Measurements from ENCODE around the gene GRK2. TPM values are rescaled to one million over a fixed set of nuclear protein-coding genes. Genes with fewer than 3 reads are reported as not detected.

GRK2 gene
- total RNA-seq, 1 donor: 185 TPM

- peaks cover 100% of the 10 kb centered on the region for H3K4me1 ChIP-seq (ENCODE audit: insufficient read depth, low read length)
- H3K9me3 ChIP-seq (ENCODE audit: low read depth, low read length): no peaks in the 10 kb centered on the region
- H3K4me3 ChIP-seq (ENCODE audit: low read length): peak overlapping the region; percentile 2
- H3K27me3 ChIP-seq (ENCODE audit: insufficient read depth, low read length): no peaks in the 10 kb centered on the region
These were observed 6.3 kb downstream of the GRK2 start for GRCh38 chr11:67272327-67273259.

- H3K27me3 ChIP-seq (ENCODE audit: insufficient read depth, low read length): no peaks in the 10 kb centered on the region
- H3K4me1 ChIP-seq (ENCODE audit: insufficient read depth, low read length): peaks cover 100% of the 10 kb centered on the region
- no peaks in the 10 kb centered on the region for H3K9me3 ChIP-seq (ENCODE audit: low read depth, low read length)
- H3K4me3 ChIP-seq (ENCODE audit: low read length): no peak overlapping the region
These were observed 7.2 kb downstream of the GRK2 start for GRCh38 chr11:67273260-67273990.

GRCh38 chr11:67274768-67275605, 8.7 kb downstream of the GRK2 start:
- Histone ChIP-seq H3K27me3 (ENCODE audit: insufficient read depth, low read length) (no peaks in the 10 kb centered on the region), H3K4me3 (ENCODE audit: low read length) (no peak overlapping the region), H3K9me3 (ENCODE audit: low read depth, low read length) (no peaks in the 10 kb centered on the region), H3K4me1 (ENCODE audit: insufficient read depth, low read length) (peaks cover 100% of the 10 kb centered on the region)

- H3K4me1 ChIP-seq (ENCODE audit: insufficient read depth, low read length): peaks cover 100% of the 10 kb centered on the region
- no peak overlapping the region for H3K4me3 ChIP-seq (ENCODE audit: low read length)
- H3K27me3 ChIP-seq (ENCODE audit: insufficient read depth, low read length): no peaks in the 10 kb centered on the region
- H3K9me3 ChIP-seq (ENCODE audit: low read depth, low read length): no peaks in the 10 kb centered on the region
These were observed 9.5 kb downstream of the GRK2 start for GRCh38 chr11:67275606-67276409.

DNA sequence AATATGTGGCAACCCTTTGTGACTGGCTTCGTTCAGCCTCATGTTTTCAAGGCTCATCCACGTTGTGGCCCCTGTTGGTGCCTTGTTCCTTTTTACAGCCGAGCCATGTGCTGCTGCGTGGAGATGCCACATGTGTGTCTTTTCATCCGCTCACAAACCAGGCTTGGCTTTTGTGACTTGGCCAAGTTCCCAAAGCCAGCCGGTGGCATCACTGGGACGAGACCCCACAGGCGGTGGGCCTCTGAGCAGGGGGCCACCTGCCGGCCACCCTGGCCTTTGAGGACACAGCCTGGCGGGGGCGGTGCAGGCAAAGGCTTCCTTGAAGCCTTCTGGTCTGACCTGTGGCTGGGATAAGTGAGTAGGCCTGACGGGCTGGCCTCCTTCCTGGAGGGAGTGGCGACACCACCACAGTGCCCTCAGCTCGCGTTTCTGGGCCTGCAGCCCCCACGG, 10.5 kb downstream of the GRK2 start:
- Histone ChIP-seq H3K27me3 (ENCODE audit: insufficient read depth, low read length) (no peaks in the 10 kb centered on the region), H3K4me3 (ENCODE audit: low read length) (no peak overlapping the region), H3K4me1 (ENCODE audit: insufficient read depth, low read length) (peaks cover 100% of the 10 kb centered on the region), H3K9me3 (ENCODE audit: low read depth, low read length) (no peaks in the 10 kb centered on the region)

DNA sequence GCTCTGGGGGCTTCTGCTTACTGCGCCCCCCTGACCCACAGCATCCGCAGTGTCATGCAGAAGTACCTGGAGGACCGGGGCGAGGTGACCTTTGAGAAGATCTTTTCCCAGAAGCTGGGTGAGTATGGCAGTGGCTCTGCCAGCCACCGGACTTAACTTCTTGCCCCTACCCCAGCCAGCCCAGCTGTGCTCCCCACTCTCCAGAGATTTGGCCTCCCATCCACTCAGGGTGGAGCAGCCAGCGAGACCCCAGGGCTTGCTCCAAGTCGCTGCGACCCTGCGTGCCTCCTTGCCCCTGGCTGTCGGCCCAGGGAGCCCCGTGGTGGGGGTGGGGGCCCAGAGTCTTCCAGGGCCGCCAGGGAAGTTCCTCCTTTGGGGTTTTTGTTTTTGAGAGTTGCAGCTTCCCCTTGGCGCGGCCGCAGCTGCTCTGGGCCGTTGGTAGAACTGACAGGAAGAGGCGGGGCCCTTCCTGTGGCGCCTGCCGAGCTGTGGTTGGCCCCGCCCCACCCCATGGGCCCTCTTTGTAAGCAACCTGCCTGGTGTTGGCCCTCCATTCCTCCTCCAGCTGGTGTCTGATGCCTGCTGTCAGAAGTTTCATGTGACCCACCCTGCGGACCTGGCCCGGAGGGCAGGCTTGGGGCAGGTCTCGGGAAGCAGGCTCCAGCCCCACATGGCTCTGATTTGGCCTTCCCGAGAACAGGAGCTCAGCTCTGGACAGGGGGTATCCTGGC, 11.1 kb downstream of the GRK2 start:
- H3K9me3 ChIP-seq (ENCODE audit: low read depth, low read length): no peaks in the 10 kb centered on the region
- no peaks in the 10 kb centered on the region for H3K27me3 ChIP-seq (ENCODE audit: insufficient read depth, low read length)
- peak overlapping the region; percentile 26 for H3K4me3 ChIP-seq (ENCODE audit: low read length)
- H3K4me1 ChIP-seq (ENCODE audit: insufficient read depth, low read length): peaks cover 100% of the 10 kb centered on the region

DNA sequence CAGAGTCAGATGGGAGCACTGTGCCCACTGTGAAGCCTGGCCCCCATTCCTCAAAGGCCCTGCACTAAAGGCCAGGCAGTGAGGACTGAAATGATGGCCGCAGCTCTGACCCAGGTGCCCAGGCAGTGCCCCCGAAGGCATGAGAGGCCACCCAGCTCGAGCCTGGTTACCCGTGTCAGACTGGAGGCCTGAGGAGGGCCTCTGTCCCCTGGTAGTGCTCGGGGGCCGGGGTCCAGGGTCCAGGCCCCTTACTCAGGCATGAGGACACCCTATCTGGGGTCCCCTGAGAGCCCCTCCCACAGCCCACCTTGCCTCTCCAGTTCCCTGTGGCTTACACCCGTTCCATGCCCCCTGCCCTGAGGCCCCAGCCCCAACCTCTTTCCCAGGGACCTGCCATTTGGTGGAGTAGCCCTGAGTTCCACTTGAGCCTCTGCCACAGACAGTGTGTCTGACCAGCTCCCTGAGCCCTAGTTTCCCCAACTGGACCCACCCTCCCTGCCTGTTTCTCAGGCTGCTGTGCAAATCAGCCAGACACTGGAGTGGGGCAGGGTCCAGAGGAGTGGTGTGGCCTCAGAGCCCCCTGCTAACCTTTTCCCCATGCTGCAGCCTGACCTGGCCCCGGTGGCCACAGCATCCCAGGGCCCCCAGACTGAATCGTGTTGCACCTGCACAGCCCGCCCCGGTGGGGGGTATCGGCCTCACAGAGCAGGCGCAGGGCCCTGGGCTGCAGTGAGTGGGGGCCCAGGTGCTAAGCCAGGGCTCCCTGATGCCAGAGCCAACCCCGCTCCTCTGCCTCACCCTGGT, 12.1 kb downstream of the GRK2 start:
- peaks cover 100% of the 10 kb centered on the region for H3K4me1 ChIP-seq (ENCODE audit: insufficient read depth, low read length)
- no peaks in the 10 kb centered on the region for H3K9me3 ChIP-seq (ENCODE audit: low read depth, low read length)
- no peaks in the 10 kb centered on the region for H3K27me3 ChIP-seq (ENCODE audit: insufficient read depth, low read length)
- peak overlapping the region; percentile 26 for H3K4me3 ChIP-seq (ENCODE audit: low read length)

GRCh38 chr11:67278939-67279588, 12.8 kb downstream of the GRK2 start:
- H3K4me3 ChIP-seq (ENCODE audit: low read length): no peak overlapping the region
- no peaks in the 10 kb centered on the region for H3K27me3 ChIP-seq (ENCODE audit: insufficient read depth, low read length)

GRCh38 chr11:67279589-67280340, 13.5 kb downstream of the GRK2 start:
- Histone ChIP-seq H3K9me3 (ENCODE audit: low read depth, low read length) (no peaks in the 10 kb centered on the region), H3K4me3 (ENCODE audit: low read length) (no peak overlapping the region), H3K4me1 (ENCODE audit: insufficient read depth, low read length) (peaks cover 100% of the 10 kb centered on the region), H3K27me3 (ENCODE audit: insufficient read depth, low read length) (no peaks in the 10 kb centered on the region)

More at GRCh38 chr11:67278939-67279588, 12.8 kb downstream of the GRK2 start:
- Histone ChIP-seq H3K4me1 (ENCODE audit: insufficient read depth, low read length) (peaks cover 100% of the 10 kb centered on the region), H3K9me3 (ENCODE audit: low read depth, low read length) (no peaks in the 10 kb centered on the region)

- no peaks in the 10 kb centered on the region for H3K27me3 ChIP-seq (ENCODE audit: insufficient read depth, low read length)
- H3K9me3 ChIP-seq (ENCODE audit: low read depth, low read length): no peaks in the 10 kb centered on the region
- no peak overlapping the region for H3K4me3 ChIP-seq (ENCODE audit: low read length)
- H3K4me1 ChIP-seq (ENCODE audit: insufficient read depth, low read length): peaks cover 100% of the 10 kb centered on the region
These were observed 14.1 kb downstream of the GRK2 start for GRCh38 chr11:67280341-67280787.

DNA sequence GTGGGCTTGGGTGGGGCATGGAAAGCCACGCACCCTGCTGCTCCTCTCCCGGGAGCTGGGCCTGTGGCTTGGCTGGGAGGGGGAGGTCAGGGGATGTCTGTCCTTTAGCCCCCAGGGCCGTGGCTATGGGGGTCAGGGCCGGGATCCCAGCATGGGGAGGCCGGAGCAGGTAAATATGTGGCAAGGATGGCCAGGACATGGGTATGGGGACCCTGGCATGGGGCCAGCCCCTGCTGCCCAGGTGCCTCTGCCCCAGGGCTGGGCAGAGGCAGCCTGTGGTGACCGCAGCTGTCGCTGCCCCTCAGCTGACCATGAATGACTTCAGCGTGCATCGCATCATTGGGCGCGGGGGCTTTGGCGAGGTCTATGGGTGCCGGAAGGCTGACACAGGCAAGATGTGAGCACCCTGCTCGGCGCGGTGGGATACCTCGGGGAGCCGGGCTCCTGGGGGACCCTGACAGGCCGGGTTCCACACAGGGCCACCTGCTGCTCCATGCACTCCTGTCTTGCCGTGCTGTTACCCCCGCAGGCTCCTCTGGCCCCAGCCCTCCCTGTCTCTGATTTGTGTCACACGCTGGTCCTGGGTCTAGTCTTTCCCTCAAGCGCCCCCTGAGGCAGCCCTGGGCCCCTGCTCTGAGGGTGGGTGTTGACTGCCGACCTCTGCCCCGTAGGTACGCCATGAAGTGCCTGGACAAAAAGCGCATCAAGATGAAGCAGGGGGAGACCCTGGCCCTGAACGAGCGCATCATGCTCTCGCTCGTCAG, 14.7 kb downstream of the GRK2 start:
- Histone ChIP-seq H3K4me3 (ENCODE audit: low read length) (no peak overlapping the region), H3K9me3 (ENCODE audit: low read depth, low read length) (no peaks in the 10 kb centered on the region), H3K4me1 (ENCODE audit: insufficient read depth, low read length) (peaks cover 100% of the 10 kb centered on the region), H3K27me3 (ENCODE audit: insufficient read depth, low read length) (no peaks in the 10 kb centered on the region)

Measured in mononuclear cell (primary cell).